UCSD-AML1 (cell line): Measurements from ENCODE around the gene FAM83G.

Experiments
- DNase-seq: peaks from one replicate; lab custom pipeline; 2025; ENCODE audit not compliant: unreplicated experiment; lab: John Stamatoyannopoulos, UW

FAM83G gene

GRCh38 chr17:18991531-18992315, 12.8 kb downstream of the FAM83G start:
- DNase-seq = no peak

- no peak for DNase-seq
Measured at GRCh38 chr17:18990331-18990730, 14.2 kb downstream of the FAM83G start.

- no peak for DNase-seq
Measured at GRCh38 chr17:18988546-18989173, 15.9 kb downstream of the FAM83G start.

GRCh38 chr17:18987862-18988545, 16.6 kb downstream of the FAM83G start:
- no peak for DNase-seq

GRCh38 chr17:18987230-18987610, 17.3 kb downstream of the FAM83G start:
- no peak for DNase-seq

GRCh38 chr17:18986541-18987229, 17.9 kb downstream of the FAM83G start:
- DNase-seq = no peak

GRCh38 chr17:18985475-18985874, 19.1 kb downstream of the FAM83G start:
- DNase-seq = no peak

GRCh38 chr17:18984273-18985114, 20.1 kb downstream of the FAM83G start:
- DNase-seq = no peak

- DNase-seq = no peak
Measured at GRCh38 chr17:18981642-18982424, 22.7 kb downstream of the FAM83G start.

- no peak for DNase-seq
Measured at GRCh38 chr17:18981335-18981641, 23.3 kb downstream of the FAM83G start.

- DNase-seq = no peak
Measured at GRCh38 chr17:18980682-18981334, 23.8 kb downstream of the FAM83G start.

- DNase-seq = no peak
Measured at GRCh38 chr17:18978655-18979054, 25.9 kb downstream of the FAM83G start.

GRCh38 chr17:18978050-18978449, 26.5 kb downstream of the FAM83G start:
- DNase-seq = no peak

GRCh38 chr17:18977646-18978045, 26.9 kb downstream of the FAM83G start:
- no peak for DNase-seq

- no peak for DNase-seq
Measured at GRCh38 chr17:18977021-18977420, 27.5 kb downstream of the FAM83G start.

GRCh38 chr17:18976201-18976600, 28.4 kb downstream of the FAM83G start:
- no peak for DNase-seq

- no peak for DNase-seq
Measured at GRCh38 chr17:18975597-18975996, 29.0 kb downstream of the FAM83G start.

- no peak for DNase-seq
Measured at GRCh38 chr17:18974407-18975149, 30.0 kb downstream of the FAM83G start.

- no peak for DNase-seq
Measured at GRCh38 chr17:18971801-18972200, 32.8 kb downstream of the FAM83G start.
